GM11168 (cell line): Measurements from ENCODE around the gene ERVH48-1.
"Not testable (repeated sequence)": the region's sequence is repeated elsewhere in the genome, so short reads cannot be mapped to it uniquely, and the experiment has no call there.

Experiments used
- in situ Hi-C: fragments of 300-500 bp; cut with MboI; formaldehyde crosslinking; loops from one replicate; pipeline ENCODE4 v1.12.0; 2022; ENCODE audit warnings: low sequenced_read_pairs; ENCODE audit not compliant: unreplicated experiment

Gene ERVH48-1

GRCh38 chr21:42925114-42925926, at the start of gene ERVH48-1:
Gene ERVH48-1 (minus strand): TSS chr21:42925630. CDS start chr21:42919006, 6,624 bp downstream.
- in situ Hi-C loops: loop anchor here (5.0 kb wide), 1 partner anchor 52 kb away; no protein-coding TSS in a partner anchor

GRCh38 chr21:42973991-42974831, 48.8 kb upstream of the ERVH48-1 start, which contains the start of gene PKNOX1:
Gene PKNOX1 (plus strand): TSS chr21:42974562. CDS start chr21:43004382, 29,820 bp downstream.
- in situ Hi-C loops: no loop called here

- in situ Hi-C loops: no loop called here
Observed at GRCh38 chr21:42973309-42973990, 48.0 kb upstream of the ERVH48-1 start.

- in situ Hi-C loops: no loop called here
Observed at GRCh38 chr21:42971897-42972275, 46.5 kb upstream of the ERVH48-1 start.

GRCh38 chr21:42970946-42971653, 45.7 kb upstream of the ERVH48-1 start:
- in situ Hi-C loops: no loop called here

GRCh38 chr21:42969193-42969600, 43.8 kb upstream of the ERVH48-1 start:
- in situ Hi-C loops: no loop called here

GRCh38 chr21:42967616-42968015, 42.2 kb upstream of the ERVH48-1 start:
- in situ Hi-C loops: not testable (repeated sequence)

- in situ Hi-C loops: no loop called here
Observed at GRCh38 chr21:42965211-42965560, 39.8 kb upstream of the ERVH48-1 start.

GRCh38 chr21:42964546-42965210, 39.2 kb upstream of the ERVH48-1 start:
- in situ Hi-C loops: no loop called here

GRCh38 chr21:42964086-42964485, 38.7 kb upstream of the ERVH48-1 start:
- in situ Hi-C loops: no loop called here

- in situ Hi-C loops: no loop called here
Observed at GRCh38 chr21:42962380-42963007, 37.1 kb upstream of the ERVH48-1 start.

GRCh38 chr21:42959728-42960127, 34.3 kb upstream of the ERVH48-1 start:
- in situ Hi-C loops: no loop called here

- in situ Hi-C loops: not testable (repeated sequence)
Observed at GRCh38 chr21:42958122-42958521, 32.7 kb upstream of the ERVH48-1 start.

- in situ Hi-C loops: no loop called here
Observed at GRCh38 chr21:42956824-42957630, 31.6 kb upstream of the ERVH48-1 start.

GRCh38 chr21:42951193-42951592, 25.8 kb upstream of the ERVH48-1 start:
- in situ Hi-C loops: not testable (repeated sequence)

GRCh38 chr21:42949094-42949755, 23.8 kb upstream of the ERVH48-1 start:
- in situ Hi-C loops: not testable (repeated sequence)

- in situ Hi-C loops: no loop called here
Observed at GRCh38 chr21:42942244-42942643, 16.8 kb upstream of the ERVH48-1 start.

- in situ Hi-C loops: no loop called here
Observed at GRCh38 chr21:42941696-42942085, 16.3 kb upstream of the ERVH48-1 start.
